VCaP (cell line): Measurements from ENCODE around the gene ACOD1.

Experiments
- H3K27ac ChIP-seq: fragments of 450-650 bp; 2 replicates; pipeline ENCODE4 v1.5.1; 2017
- TF ChIP-seq, protein P1 (sequence below): fragments of 450-650 bp; conservative IDR thresholded peaks from 2 replicates; pipeline ENCODE4 v1.5.1; 2017; ENCODE audit warnings: mild to moderate bottlenecking, moderate library complexity

Gene ACOD1

DNA sequence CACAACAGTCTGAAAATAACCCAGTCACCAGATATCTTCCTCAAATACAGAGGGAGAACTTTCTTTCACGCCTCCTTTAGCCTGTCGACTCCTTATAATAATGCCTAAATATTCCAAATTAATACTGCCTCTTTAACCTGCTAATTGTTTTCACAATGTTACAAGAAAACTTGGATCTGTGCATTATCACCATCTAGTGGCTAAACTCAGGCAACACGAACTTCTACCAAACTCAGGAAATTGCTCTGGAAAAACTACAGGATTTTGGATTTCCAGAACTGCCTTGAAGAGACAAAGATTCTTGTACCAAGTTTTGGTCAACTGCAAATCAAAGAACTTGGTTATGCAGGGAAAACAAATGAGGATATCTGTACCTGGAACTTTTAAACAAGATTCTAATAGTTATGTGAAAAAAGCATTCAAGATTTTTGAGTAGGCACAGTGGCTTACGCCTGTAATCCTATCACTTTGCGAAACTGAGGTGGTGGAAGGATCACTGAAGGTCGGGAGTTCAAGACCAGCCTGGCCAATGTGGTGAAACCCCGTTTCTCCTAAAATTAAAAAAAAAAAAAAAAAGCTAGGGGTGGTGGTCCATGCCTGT is 54.4 kb downstream of the ACOD1 start:
- peak overlapping the region; percentile 73 for H3K27ac ChIP-seq
- TF ChIP-seq, protein P1, sequence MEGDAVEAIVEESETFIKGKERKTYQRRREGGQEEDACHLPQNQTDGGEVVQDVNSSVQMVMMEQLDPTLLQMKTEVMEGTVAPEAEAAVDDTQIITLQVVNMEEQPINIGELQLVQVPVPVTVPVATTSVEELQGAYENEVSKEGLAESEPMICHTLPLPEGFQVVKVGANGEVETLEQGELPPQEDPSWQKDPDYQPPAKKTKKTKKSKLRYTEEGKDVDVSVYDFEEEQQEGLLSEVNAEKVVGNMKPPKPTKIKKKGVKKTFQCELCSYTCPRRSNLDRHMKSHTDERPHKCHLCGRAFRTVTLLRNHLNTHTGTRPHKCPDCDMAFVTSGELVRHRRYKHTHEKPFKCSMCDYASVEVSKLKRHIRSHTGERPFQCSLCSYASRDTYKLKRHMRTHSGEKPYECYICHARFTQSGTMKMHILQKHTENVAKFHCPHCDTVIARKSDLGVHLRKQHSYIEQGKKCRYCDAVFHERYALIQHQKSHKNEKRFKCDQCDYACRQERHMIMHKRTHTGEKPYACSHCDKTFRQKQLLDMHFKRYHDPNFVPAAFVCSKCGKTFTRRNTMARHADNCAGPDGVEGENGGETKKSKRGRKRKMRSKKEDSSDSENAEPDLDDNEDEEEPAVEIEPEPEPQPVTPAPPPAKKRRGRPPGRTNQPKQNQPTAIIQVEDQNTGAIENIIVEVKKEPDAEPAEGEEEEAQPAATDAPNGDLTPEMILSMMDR: peak; percentile 82
